GM21619 (cell line): ENCODE measurements around the gene KRT86.

Source experiments
- ATAC-seq: cut with Tn5 transposase; IDR thresholded peaks from one replicate; pipeline ENCODE4 v1.9.1; 2021; ENCODE audit not compliant: unreplicated experiment

Gene KRT86

GRCh38 chr12:52353766-52354165 lies 79.3 kb downstream of the KRT86 start:
- ATAC-seq, result no peak

GRCh38 chr12:52354200-52354599 lies 79.8 kb downstream of the KRT86 start:
- ATAC-seq, result no peak

- ATAC-seq, result no peak
Measured at GRCh38 chr12:52355176-52355575, 80.7 kb downstream of the KRT86 start.

GRCh38 chr12:52356031-52356761 lies 81.8 kb downstream of the KRT86 start:
- ATAC-seq, result no peak

GRCh38 chr12:52356762-52357580 lies 82.5 kb downstream of the KRT86 start:
- no peak for ATAC-seq
